ENCODE results near the gene CBARP. TPM values are rescaled to one million over a fixed set of nuclear protein-coding genes. Genes with fewer than 3 reads are reported as not detected.

Gene CBARP
- total RNA-seq, 1 experiment from 2014 or later: 13.3 TPM

GRCh38 chr19:1249298-1249989 is 11.6 kb upstream of the CBARP start:
- ChIA-PET CTCF (interaction anchor here (1.0 kb wide), 1 partner anchor 17 kb away, joined by 3 read pairs; no protein-coding TSS in a partner anchor), POLR2A (ENCODE audit: low non-redundant PET) (interaction anchor here (0.5 to 1.0 kb wide), 2 partner anchors 19 to 20 kb away, joined by 4 to 8 read pairs; partner anchors contain the start of gene CIRBP)
- Histone ChIP-seq H3K27ac (ENCODE audit: low read depth, low read length, poor library complexity, severe bottlenecking) (peak overlapping the region; percentile 99), H3K4me1 (ENCODE audit: insufficient read depth, low read length, poor library complexity, severe bottlenecking) (peaks cover 25% of the 10 kb centered on the region), H3K9me3 (ENCODE audit: low read depth, low read length, poor library complexity, severe bottlenecking) (no peaks in the 10 kb centered on the region), H3K4me3 (ENCODE audit: low read depth, low read length, poor library complexity, severe bottlenecking) (peak overlapping the region; percentile 96), H3K27me3 (replicated peaks; ENCODE audit: insufficient read depth, low read depth, low read length, poor library complexity) (no peaks in the 10 kb centered on the region), H3K36me3 (ENCODE audit: insufficient read depth, low read length, poor library complexity, severe bottlenecking) (peaks cover 27% of the 10 kb centered on the region)
- no peak for TF ChIP-seq EZH2 (IDR thresholded peaks at IDR 0.05; ENCODE audit: borderline replicate concordance, low read depth, low read length, poor library complexity, severe bottlenecking)
- TF ChIP-seq CTCF (conservative IDR thresholded peaks at IDR 0.05; ENCODE audit: low read depth, low read length): no peak
- peak; percentile 98 for DNase-seq (ENCODE audit: low spot score)
- intact Hi-C loops (cut with micrococcal nuclease; ENCODE audit: unreplicated experiment): loop anchor here (2.0 to 10.0 kb wide), 3 partner anchors 17 to 385 kb away; partner anchors contain the start of genes CNN2, RNU6-2 and TMEM259
- no TSS peak for BruUV-seq (replicated peaks)

- H3K9me3 ChIP-seq (ENCODE audit: low read depth, low read length, poor library complexity, severe bottlenecking): no peaks in the 10 kb centered on the region
- peak; percentile 64 for TF ChIP-seq CTCF (conservative IDR thresholded peaks at IDR 0.05; ENCODE audit: low read depth, low read length)
- TF ChIP-seq EZH2 (IDR thresholded peaks at IDR 0.05; ENCODE audit: borderline replicate concordance, low read depth, low read length, poor library complexity, severe bottlenecking): no peak
- peak overlapping the region; percentile 96 for H3K4me3 ChIP-seq (ENCODE audit: low read depth, low read length, poor library complexity, severe bottlenecking)
- TSS peak; percentile 39 for BruUV-seq (replicated peaks)
- peak overlapping the region; percentile 99 for H3K27ac ChIP-seq (ENCODE audit: low read depth, low read length, poor library complexity, severe bottlenecking)
- CTCF ChIA-PET: interaction anchor here (1.0 kb wide), 1 partner anchor 18 kb away, joined by 3 read pairs; no protein-coding TSS in a partner anchor
- H3K27me3 ChIP-seq (replicated peaks; ENCODE audit: insufficient read depth, low read depth, low read length, poor library complexity): no peaks in the 10 kb centered on the region
- peaks cover 25% of the 10 kb centered on the region for H3K36me3 ChIP-seq (ENCODE audit: insufficient read depth, low read length, poor library complexity, severe bottlenecking)
- peak; percentile 89 for DNase-seq (ENCODE audit: low spot score)
- H3K4me1 ChIP-seq (ENCODE audit: insufficient read depth, low read length, poor library complexity, severe bottlenecking): peaks cover 25% of the 10 kb centered on the region
- intact Hi-C loops (cut with micrococcal nuclease; ENCODE audit: unreplicated experiment): loop anchor here (2.0 to 10.0 kb wide), 3 partner anchors 18 to 384 kb away; partner anchors contain the start of genes CNN2, RNU6-2 and TMEM259
- POLR2A ChIA-PET (ENCODE audit: low non-redundant PET): interaction anchor here (0.5 to 1.0 kb wide), 2 partner anchors 20 to 21 kb away, joined by 4 to 8 read pairs; partner anchors contain the start of gene CIRBP
Observed at GRCh38 chr19:1248786-1249297, 11.0 kb upstream of the CBARP start.

GRCh38 chr19:1248139-1248785 is 10.5 kb upstream of the CBARP start, which contains the start of gene MIDN:
Gene MIDN (plus strand): TSS chr19:1248583. CDS start chr19:1250297, 1,714 bp downstream.
- ChIA-PET POLR2A (ENCODE audit: low non-redundant PET) (interaction anchor here (1.0 kb wide), 1 partner anchor 21 kb away, joined by 4 read pairs; the partner anchor contains the start of gene CIRBP), CTCF (interaction anchor here (1.0 kb wide), 1 partner anchor 18 kb away, joined by 3 read pairs; no protein-coding TSS in a partner anchor)
- TF ChIP-seq CTCF (conservative IDR thresholded peaks at IDR 0.05; ENCODE audit: low read depth, low read length) (peak; percentile 57), EZH2 (IDR thresholded peaks at IDR 0.05; ENCODE audit: borderline replicate concordance, low read depth, low read length, poor library complexity, severe bottlenecking) (no peak)
- Histone ChIP-seq H3K4me3 (ENCODE audit: low read depth, low read length, poor library complexity, severe bottlenecking) (peak within 1 kb of the TSS; percentile 96), H3K27me3 (replicated peaks; ENCODE audit: insufficient read depth, low read depth, low read length, poor library complexity) (no peaks in the 10 kb centered on the region), H3K27ac (ENCODE audit: low read depth, low read length, poor library complexity, severe bottlenecking) (peak within 1 kb of the TSS; percentile 99), H3K36me3 (ENCODE audit: insufficient read depth, low read length, poor library complexity, severe bottlenecking) (peaks cover 22% of the 10 kb centered on the region), H3K9me3 (ENCODE audit: low read depth, low read length, poor library complexity, severe bottlenecking) (no peaks in the 10 kb centered on the region), H3K4me1 (ENCODE audit: insufficient read depth, low read length, poor library complexity, severe bottlenecking) (peaks cover 25% of the 10 kb centered on the region)
- intact Hi-C loops (cut with micrococcal nuclease; ENCODE audit: unreplicated experiment): loop anchor here (2.0 to 10.0 kb wide), 3 partner anchors 19 to 383 kb away; partner anchors contain the start of genes CNN2, RNU6-2 and TMEM259
- DNase-seq (ENCODE audit: low spot score): peak; percentile 80
- BruUV-seq (replicated peaks): no TSS peak
